Neural crest cell (in vitro differentiated cells): ENCODE data around the gene PKN1. TPM values are rescaled to one million over a fixed set of nuclear protein-coding genes. Genes with fewer than 3 reads are reported as not detected.

Source experiments
- DNase-seq: peaks from one replicate; pipeline ENCODE4 v3.0.0; 2021; ENCODE audit warnings: low read depth, mixed read lengths, low spot score
- H3K27ac Mint-ChIP-seq: one replicate; pipeline ENCODE4 v1.8.0; 2021; ENCODE audit warnings: mild to moderate bottlenecking, mixed read lengths; ENCODE audit not compliant: unreplicated experiment
- H3K27me3 Mint-ChIP-seq: 2 replicates; pipeline ENCODE4 v1.8.0; 2021; ENCODE audit warnings: low read depth, mild to moderate bottlenecking, mixed read lengths
- H3K36me3 Mint-ChIP-seq: 2 replicates; pipeline ENCODE4 v1.8.0; 2021; ENCODE audit warnings: low read depth, mild to moderate bottlenecking, mixed read lengths
- H3K4me1 Mint-ChIP-seq: 2 replicates; pipeline ENCODE4 v1.8.0; 2021; ENCODE audit warnings: mixed read lengths
- H3K4me3 Mint-ChIP-seq: one replicate; pipeline ENCODE4 v1.8.0; 2021; ENCODE audit warnings: mild to moderate bottlenecking, mixed read lengths
- H3K9me3 Mint-ChIP-seq: 2 replicates; pipeline ENCODE4 v1.8.0; 2021; ENCODE audit warnings: mixed read lengths
- long read RNA-seq: library from polyadenylated mRNA; unstranded; transcript quantifications from one replicate; pipeline ENCODE4 v2.0.0, GENCODE V29; 2020
- total RNA-seq: library from RNA; stranded (reverse); gene quantifications from 2 replicates; pipeline ENCODE4 v1.2.1, GENCODE V29; 2021
- TF ChIP-seq, protein P1 (sequence below): fragments of 200-600 bp; sonication (generic); conservative IDR thresholded peaks from 2 replicates; pipeline ENCODE4 v1.5.0; 2021; ENCODE audit warnings: antibody characterized with exemption, mild to moderate bottlenecking

Gene PKN1
- 118 and 126 TPM in 2 replicates for total RNA-seq
- long read RNA-seq, partial matches to known transcripts: 0 of 1 reads
- long read RNA-seq, other reads (novel, unspliced or antisense): 1 of 1 reads

DNA sequence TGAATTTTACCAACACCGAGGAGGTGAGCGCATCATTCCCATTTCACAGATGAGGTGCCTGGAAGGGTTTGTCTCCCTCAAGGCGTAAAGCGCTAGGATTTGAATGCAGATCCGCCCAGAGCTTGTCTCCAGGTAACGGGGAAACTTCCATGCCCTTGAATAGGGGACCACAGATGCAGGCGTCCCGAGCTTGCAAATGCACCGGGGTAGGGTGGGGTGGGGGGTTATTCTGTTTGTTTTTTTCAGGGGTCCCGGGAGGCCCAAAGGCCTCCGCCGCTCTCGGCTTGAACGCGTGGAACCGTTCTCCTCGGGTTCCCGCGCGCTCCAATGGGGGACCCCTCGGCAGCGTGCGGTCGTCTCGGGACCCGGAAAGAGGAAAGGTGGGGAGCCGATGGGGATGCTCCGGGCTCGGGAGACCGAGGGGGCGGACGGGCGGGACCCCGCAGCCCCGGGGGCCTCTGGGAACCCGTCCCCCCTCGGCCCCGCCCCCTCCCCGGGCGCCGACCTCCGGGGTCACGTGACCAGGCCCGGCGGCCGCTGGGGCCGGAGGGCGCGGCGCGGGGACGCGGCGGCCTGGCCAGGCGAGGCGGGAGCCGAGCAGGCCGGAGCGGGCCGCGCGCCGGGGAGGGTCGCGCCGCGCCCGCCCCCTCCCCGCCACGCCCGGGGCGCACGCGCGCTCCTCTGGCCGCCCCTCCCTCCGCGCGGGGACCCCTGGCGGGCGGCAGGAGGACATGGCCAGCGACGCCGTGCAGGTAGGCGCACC, at the start of gene PKN1:
TSS of gene PKN1 (plus strand) at position 516 of the 763 bp plus-strand sequence. CDS start at position 732, 216 bp downstream.
- Mint-ChIP-seq H3K27ac (no peak within 1 kb of the TSS), H3K4me3 (peak within 1 kb of the TSS; percentile 92), H3K36me3 (no peaks in the 10 kb centered on the region), H3K9me3 (no peaks in the 10 kb centered on the region), H3K27me3 (peaks cover 17% of the 10 kb centered on the region), H3K4me1 (peaks cover 14% of the 10 kb centered on the region)
- TF ChIP-seq, protein P1, sequence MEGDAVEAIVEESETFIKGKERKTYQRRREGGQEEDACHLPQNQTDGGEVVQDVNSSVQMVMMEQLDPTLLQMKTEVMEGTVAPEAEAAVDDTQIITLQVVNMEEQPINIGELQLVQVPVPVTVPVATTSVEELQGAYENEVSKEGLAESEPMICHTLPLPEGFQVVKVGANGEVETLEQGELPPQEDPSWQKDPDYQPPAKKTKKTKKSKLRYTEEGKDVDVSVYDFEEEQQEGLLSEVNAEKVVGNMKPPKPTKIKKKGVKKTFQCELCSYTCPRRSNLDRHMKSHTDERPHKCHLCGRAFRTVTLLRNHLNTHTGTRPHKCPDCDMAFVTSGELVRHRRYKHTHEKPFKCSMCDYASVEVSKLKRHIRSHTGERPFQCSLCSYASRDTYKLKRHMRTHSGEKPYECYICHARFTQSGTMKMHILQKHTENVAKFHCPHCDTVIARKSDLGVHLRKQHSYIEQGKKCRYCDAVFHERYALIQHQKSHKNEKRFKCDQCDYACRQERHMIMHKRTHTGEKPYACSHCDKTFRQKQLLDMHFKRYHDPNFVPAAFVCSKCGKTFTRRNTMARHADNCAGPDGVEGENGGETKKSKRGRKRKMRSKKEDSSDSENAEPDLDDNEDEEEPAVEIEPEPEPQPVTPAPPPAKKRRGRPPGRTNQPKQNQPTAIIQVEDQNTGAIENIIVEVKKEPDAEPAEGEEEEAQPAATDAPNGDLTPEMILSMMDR: peak; percentile 35
- peak; percentile 66 for DNase-seq

DNA sequence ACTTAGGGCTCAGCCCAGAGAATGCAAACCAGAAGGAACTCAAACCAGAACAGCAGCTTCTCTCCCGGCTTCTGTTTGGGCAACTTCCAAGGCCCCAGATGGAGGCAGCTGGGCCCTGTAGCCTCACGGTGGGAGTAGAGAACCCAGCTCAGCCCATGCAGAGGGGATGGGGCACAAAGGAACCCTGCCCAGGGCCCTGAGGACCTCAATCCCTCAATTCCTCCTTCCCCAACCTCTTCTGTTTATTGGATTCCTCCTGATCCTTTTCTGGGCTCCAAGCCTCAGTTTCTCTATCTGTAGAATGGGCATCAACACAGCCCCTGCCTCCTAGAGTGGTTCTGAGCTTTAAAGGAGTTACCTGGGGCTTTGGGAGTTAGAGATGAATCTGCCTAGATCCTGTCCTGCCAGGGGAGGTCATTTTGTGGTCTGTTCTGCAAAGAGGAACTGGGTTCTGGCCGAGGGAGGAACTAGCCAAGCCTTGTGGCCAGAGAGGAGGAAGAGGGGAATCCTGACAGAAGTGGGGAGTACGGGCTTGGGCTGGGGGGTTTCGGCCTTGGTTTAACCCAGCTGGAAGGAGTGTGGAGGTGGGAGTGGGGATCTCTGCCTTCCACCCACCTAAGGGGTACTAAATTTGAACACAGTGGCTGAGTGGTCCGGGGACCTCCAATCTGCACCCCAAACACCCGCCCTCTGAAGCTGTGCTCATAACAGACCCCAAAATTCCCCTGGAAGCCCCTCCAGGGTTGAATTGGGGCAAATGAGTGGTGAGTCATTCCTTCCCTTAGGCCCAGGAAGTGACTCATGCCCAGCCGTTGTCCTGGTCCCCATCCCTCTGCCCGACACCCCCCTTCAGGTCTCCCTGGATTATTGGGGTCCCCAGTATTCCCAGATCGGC, 49.2 kb upstream of the PKN1 start:
- Mint-ChIP-seq H3K4me3 (no peak overlapping the region), H3K9me3 (no peaks in the 10 kb centered on the region), H3K27me3 (no peaks in the 10 kb centered on the region), H3K36me3 (no peaks in the 10 kb centered on the region), H3K27ac (peak overlapping the region; percentile 8), H3K4me1 (peaks cover 21% of the 10 kb centered on the region)
- TF ChIP-seq, protein P1: no peak
- no peak for DNase-seq

DNA sequence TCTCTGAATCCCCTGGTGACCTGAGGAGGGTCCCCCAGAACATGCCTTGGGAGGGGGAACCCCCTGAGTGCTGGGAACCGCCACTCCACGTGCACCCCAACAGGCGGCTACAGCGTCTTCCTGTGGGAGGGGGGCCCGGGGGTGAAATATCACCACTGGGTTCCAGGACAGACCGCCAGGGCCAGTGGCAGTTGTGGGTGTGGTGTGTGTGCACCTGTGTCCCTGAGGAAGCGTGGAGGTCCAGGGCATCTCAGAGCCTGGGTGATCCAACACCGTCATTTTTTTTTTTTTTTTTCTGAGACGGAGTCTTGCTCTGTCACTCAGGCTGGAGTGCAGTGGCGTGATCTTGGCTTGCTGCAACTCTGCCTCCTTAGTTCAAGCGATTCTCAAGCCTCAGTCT, 47.6 kb upstream of the PKN1 start:
- no peak for DNase-seq
- TF ChIP-seq, protein P1: no peak
- peaks cover 14% of the 10 kb centered on the region for H3K4me1 Mint-ChIP-seq
- H3K36me3 Mint-ChIP-seq: no peaks in the 10 kb centered on the region
- H3K27me3 Mint-ChIP-seq: no peaks in the 10 kb centered on the region
- H3K4me3 Mint-ChIP-seq: no peak overlapping the region
- no peaks in the 10 kb centered on the region for H3K9me3 Mint-ChIP-seq
- no peak overlapping the region for H3K27ac Mint-ChIP-seq

DNA sequence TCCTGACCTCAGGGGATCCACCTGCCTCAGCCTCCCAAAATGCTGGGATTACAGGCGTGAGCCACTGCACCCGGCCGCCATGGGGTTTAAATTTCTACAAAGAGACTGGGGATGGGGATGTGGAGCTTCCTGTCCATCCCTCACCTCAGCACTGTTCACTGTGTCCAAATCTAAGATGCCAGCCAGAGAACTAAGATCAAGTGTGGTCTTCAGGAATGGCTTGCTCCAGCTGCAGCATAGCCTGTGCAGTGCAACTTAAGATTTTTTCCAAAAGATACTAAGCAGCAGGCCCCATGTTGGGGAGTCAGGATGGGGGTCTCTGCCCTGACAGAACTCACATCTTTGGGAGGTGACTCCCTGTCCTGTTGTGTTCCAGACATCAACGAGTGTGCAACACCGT, 42.6 kb upstream of the PKN1 start:
- no peak overlapping the region for H3K27ac Mint-ChIP-seq
- H3K4me1 Mint-ChIP-seq: peaks cover 5% of the 10 kb centered on the region
- H3K36me3 Mint-ChIP-seq: no peaks in the 10 kb centered on the region
- H3K27me3 Mint-ChIP-seq: no peaks in the 10 kb centered on the region
- H3K4me3 Mint-ChIP-seq: no peak overlapping the region
- H3K9me3 Mint-ChIP-seq: no peaks in the 10 kb centered on the region
- TF ChIP-seq, protein P1: no peak
- DNase-seq: no peak

DNA sequence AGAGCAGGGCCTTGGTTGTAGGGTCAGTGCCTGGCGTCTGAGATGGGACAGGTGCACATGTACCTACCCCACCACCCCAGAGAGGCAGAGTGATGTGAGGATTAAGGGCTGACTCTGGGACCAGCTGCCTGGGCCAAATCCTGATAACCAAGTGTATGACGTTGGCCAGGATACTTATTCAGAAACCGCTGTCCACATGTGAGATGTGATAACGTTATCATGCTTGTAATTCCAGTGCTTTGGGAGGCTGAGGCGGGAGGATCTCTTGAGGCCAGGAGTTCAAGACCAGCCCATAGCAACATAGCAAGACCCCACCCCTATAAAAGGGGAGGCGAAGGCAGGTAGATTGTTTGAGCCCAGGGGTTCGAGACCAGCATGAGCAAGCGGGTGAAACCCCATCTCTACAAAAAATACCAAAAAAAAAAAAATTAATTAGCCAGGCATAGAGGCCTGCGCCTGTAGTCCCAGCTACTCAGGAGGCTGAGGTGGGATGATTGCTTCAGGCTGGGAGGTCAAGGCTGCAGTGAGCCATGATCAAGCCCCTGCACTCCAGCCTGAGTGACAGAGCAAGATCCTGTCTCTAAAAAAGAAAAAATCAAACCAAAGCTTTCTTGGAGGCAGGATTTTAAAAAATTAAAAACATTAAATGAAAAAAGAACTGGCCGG, 41.8 kb upstream of the PKN1 start:
- no peak for DNase-seq
- Mint-ChIP-seq H3K27me3 (no peaks in the 10 kb centered on the region), H3K4me3 (no peak overlapping the region), H3K4me1 (peaks cover 5% of the 10 kb centered on the region), H3K9me3 (no peaks in the 10 kb centered on the region), H3K27ac (no peak overlapping the region), H3K36me3 (no peaks in the 10 kb centered on the region)
- TF ChIP-seq, protein P1: no peak
